ENCODE measurements around the gene LGALS4.
"Not testable (repeated sequence)": the region's sequence is repeated elsewhere in the genome, so short reads cannot be mapped to it uniquely, and the experiment has no call there.

The LGALS4 gene

DNA sequence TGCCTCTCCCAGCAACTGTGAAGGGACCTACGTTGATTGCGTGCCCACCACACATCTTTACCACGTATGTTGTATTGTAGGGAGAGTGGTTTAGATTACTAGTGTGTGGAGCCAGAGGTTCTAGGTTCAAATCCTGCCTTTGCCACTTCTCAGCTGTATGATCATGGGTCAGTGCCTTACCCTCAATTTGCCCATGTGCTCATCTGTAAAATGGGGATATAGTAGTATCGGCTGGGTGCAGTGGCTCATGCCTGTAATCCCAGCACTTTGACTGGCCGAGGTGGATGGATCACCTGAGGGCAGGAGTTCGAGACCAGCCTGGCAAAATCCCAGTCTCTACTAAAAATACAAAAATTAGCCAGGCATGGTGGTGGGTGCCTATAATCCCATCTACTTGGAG is 578 bp upstream of the LGALS4 start:
- TF ChIP-seq POLR2A (IDR thresholded peaks at IDR 0.05; ENCODE audit: low read depth, low read length) (no peak), TAF1 (IDR thresholded peaks at IDR 0.05; ENCODE audit: borderline replicate concordance, low read depth, low read length) (no peak), POLR2AphosphoS5 (IDR thresholded peaks at IDR 0.05; ENCODE audit: low read depth, low read length) (no peak)
- FAIRE-seq (no peak), DNase-seq (ENCODE audit: insufficient read length) (no peak)

GRCh38 chr19:38812009-38812840 is 520 bp downstream of the LGALS4 start:
- DNase-seq (ENCODE audit: insufficient read length), result no peak
- no peak for TF ChIP-seq POLR2AphosphoS5 (IDR thresholded peaks at IDR 0.05; ENCODE audit: low read depth, low read length)
- no peak for TF ChIP-seq POLR2A (IDR thresholded peaks at IDR 0.05; ENCODE audit: low read depth, low read length)
- TF ChIP-seq TAF1 (IDR thresholded peaks at IDR 0.05; ENCODE audit: borderline replicate concordance, low read depth, low read length), result no peak
- FAIRE-seq, result no peak

DNA sequence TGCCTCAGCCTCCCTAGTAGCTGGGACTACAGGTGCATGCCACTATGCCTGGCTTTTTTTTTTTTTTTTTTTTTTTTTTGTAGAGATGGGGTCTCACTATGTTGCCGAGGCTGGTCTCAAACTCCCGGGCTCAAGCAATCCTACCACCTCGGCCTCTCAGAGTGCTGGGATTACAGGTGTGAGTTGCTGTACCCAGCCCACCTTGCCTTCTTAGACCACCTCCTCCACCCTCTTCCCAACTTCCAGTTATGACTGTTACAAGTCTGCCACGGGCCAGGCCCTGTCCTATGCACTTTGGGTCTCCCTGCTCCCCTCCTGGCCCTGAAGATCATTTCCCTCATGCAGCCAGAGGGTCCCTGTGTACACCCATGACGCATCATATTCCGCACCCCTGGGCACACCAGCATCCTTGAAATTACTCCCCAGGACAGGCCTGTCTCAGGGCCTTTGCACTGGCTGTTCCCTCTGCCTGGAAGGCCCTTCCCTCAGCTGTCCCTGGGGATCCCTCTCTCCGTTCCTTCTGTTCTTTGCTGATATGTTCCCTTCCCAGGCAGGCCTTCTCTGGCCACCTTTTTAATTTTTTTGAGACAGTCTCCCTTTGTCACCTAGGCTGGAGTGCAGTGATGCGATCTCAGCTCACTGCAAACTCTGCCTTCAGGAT is 3.0 kb downstream of the LGALS4 start:
- TF ChIP-seq POLR2AphosphoS5 (IDR thresholded peaks at IDR 0.05; ENCODE audit: low read depth, low read length) (no peak), TAF1 (IDR thresholded peaks at IDR 0.05; ENCODE audit: borderline replicate concordance, low read depth, low read length) (no peak), POLR2A (IDR thresholded peaks at IDR 0.05; ENCODE audit: low read depth, low read length) (no peak)
- FAIRE-seq (no peak), DNase-seq (ENCODE audit: insufficient read length) (no peak)

- DNase-seq (ENCODE audit: insufficient read length), result no peak
- TF ChIP-seq POLR2AphosphoS5 (IDR thresholded peaks at IDR 0.05; ENCODE audit: low read depth, low read length) (no peak), POLR2A (IDR thresholded peaks at IDR 0.05; ENCODE audit: low read depth, low read length) (no peak), TAF1 (IDR thresholded peaks at IDR 0.05; ENCODE audit: borderline replicate concordance, low read depth, low read length) (no peak)
- no peak for FAIRE-seq
Measured at GRCh38 chr19:38808741-38809140, 4.0 kb downstream of the LGALS4 start.

DNA sequence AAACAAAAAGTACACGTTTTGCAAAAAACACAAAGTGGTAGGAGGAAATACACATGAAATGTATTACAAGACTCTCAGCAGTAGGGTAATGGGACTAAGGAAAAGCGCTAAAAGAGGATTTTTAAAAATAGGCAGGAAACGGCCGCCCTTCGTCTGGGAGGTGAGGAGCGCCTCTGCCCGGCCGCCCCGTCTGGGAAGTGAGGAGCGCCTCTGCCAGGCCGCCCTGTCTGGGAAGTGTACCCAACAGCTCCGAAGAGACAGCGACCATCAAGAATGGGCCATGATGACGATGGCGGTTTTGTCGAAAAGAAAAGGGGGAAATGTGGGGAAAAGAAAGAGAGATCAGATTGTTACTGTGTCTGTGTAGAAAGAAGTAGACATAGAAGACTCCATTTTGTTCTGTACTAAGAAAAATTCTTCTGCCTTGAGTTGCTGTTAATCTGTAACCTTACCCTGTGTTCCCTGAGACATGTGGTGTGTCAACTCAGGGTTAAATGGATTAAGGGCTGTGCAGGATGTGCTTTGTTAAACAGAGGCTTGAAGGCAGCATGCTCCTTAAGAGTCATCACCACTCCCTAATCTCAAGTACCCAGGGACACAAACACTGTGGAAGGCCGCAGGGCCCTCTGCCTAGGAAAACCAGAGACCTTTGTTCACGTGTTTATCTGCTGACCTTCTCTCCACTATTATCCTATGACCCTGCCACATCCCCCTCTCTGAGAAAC is 5.2 kb downstream of the LGALS4 start:
- FAIRE-seq; DNase-seq (ENCODE audit: insufficient read length): not testable (repeated sequence)

DNA sequence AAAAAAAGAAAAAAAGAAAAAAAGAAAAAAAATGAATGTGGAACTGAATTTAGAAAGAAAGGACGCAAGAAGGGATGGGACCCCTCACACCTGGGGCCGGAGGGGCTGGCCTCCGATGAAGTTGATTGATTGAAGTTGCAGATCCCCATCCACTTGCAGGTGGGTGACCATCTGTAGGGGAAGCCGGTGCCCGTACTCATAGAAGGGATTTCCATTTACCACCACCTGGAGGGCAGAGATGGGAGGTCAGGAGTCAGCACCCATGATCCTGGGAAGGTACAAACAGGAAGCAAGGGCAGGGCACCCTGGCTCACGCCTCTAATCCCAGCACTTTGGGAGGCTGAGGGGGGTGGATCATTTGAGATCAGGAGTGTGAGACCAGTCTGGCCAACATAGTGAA is 6.4 kb downstream of the LGALS4 start:
- TF ChIP-seq POLR2AphosphoS5 (IDR thresholded peaks at IDR 0.05; ENCODE audit: low read depth, low read length) (no peak), POLR2A (IDR thresholded peaks at IDR 0.05; ENCODE audit: low read depth, low read length) (no peak), TAF1 (IDR thresholded peaks at IDR 0.05; ENCODE audit: borderline replicate concordance, low read depth, low read length) (no peak)
- no peak for DNase-seq (ENCODE audit: insufficient read length)
- FAIRE-seq, result no peak

- TF ChIP-seq POLR2A (IDR thresholded peaks at IDR 0.05; ENCODE audit: low read depth, low read length), result no peak
- TF ChIP-seq POLR2AphosphoS5 (IDR thresholded peaks at IDR 0.05; ENCODE audit: low read depth, low read length), result no peak
- no peak for TF ChIP-seq TAF1 (IDR thresholded peaks at IDR 0.05; ENCODE audit: borderline replicate concordance, low read depth, low read length)
- DNase-seq (ENCODE audit: insufficient read length) (no peak), FAIRE-seq (no peak)
Measured at GRCh38 chr19:38805180-38805579, 7.6 kb downstream of the LGALS4 start.

GRCh38 chr19:38803543-38803942 is 9.2 kb downstream of the LGALS4 start:
- no peak for TF ChIP-seq POLR2A (IDR thresholded peaks at IDR 0.05; ENCODE audit: low read depth, low read length)
- TF ChIP-seq POLR2AphosphoS5 (IDR thresholded peaks at IDR 0.05; ENCODE audit: low read depth, low read length), result no peak
- TF ChIP-seq TAF1 (IDR thresholded peaks at IDR 0.05; ENCODE audit: borderline replicate concordance, low read depth, low read length), result no peak
- FAIRE-seq (no peak), DNase-seq (ENCODE audit: insufficient read length) (no peak)

GRCh38 chr19:38801359-38802095 is 11.2 kb downstream of the LGALS4 start:
- DNase-seq (ENCODE audit: insufficient read length), result no peak
- no peak for FAIRE-seq
- no peak for TF ChIP-seq POLR2A (IDR thresholded peaks at IDR 0.05; ENCODE audit: low read depth, low read length)
- no peak for TF ChIP-seq POLR2AphosphoS5 (IDR thresholded peaks at IDR 0.05; ENCODE audit: low read depth, low read length)
- no peak for TF ChIP-seq TAF1 (IDR thresholded peaks at IDR 0.05; ENCODE audit: borderline replicate concordance, low read depth, low read length)

DNA sequence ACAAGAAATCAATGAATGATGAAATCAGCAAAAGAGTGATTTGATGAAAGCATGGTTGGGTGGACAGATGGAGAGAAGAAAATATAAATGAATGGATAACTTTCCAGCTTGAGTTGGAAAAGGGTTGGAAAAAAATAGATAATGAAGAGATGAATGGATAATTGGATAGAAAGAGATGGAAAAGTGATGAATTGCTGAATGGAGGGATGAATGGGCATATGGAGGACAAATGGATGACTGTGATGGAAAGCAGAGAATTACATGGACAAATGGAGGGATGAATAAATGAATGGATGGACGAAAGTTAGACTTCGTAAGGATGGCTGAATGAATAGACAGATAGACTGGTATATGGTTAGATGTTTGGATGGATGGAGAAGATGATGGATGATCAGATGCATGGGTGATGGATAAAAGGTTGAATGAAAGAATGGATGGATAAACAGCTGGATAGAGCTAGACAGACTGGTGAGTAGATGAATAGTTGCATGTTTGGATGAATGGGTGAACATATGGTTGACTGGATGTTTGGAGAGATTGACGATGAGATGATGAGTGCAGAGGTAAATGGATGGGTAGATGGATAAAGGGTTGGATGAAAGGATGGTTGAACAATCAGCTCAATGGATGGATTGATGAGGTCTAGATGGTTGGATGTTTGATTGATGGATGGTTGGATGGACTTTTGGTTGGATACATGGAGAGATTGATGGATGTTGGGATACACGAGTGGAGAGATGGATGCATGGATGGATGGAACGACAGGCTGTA is 12.0 kb downstream of the LGALS4 start:
- TF ChIP-seq TAF1 (IDR thresholded peaks at IDR 0.05; ENCODE audit: borderline replicate concordance, low read depth, low read length), result no peak
- DNase-seq (ENCODE audit: insufficient read length) (no peak), FAIRE-seq (no peak)

- no peak for FAIRE-seq
- no peak for TF ChIP-seq POLR2AphosphoS5 (IDR thresholded peaks at IDR 0.05; ENCODE audit: low read depth, low read length)
- DNase-seq (ENCODE audit: insufficient read length), result no peak
Measured at GRCh38 chr19:38799104-38799503, 13.6 kb downstream of the LGALS4 start.

DNA sequence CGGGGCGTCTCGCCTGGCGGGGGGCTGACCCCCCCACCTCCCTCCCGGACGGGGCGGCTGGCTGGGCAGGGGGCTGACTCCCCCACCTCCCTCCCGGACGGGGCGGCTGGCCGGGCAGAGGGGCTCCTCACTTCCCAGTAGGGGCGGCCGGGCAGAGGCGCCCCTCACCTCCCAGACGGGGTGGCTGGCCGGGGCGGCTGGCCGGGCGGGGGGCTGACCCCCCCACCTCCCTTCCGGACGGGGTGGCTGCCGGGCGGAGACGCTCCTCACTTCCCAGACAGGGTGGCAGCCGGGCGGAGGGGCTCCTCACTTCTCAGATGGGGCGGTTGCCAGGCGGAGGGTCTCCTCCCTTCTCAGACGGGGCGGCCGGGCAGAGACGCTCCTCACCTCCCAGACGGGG is 15.0 kb downstream of the LGALS4 start:
- DNase-seq (ENCODE audit: insufficient read length); FAIRE-seq: not testable (repeated sequence)
